HEK293T (cell line): ENCODE data around the gene PPM1H.

Experiments used
- BHLHE40 ChIP-seq: fragments of 450-650 bp; IDR thresholded peaks from 2 replicates; pipeline ENCODE4 v1.6.1; 2016; ENCODE audit warnings: mild to moderate bottlenecking, moderate library complexity, borderline replicate concordance
- CTBP1 ChIP-seq: fragments of 450-650 bp; IDR thresholded peaks from 2 replicates; pipeline ENCODE4 v1.6.1; 2016; ENCODE audit warnings: borderline replicate concordance
- ELF4 ChIP-seq: fragments of 450-650 bp; IDR thresholded peaks from 2 replicates; pipeline ENCODE4 v1.6.1; 2017; ENCODE audit warnings: antibody characterized with exemption
- FOXA1 ChIP-seq: fragments of 450-650 bp; IDR thresholded peaks from 2 replicates; pipeline ENCODE4 v1.6.1; 2016; ENCODE audit warnings: mild to moderate bottlenecking
- FOXK2 ChIP-seq: fragments of 450-650 bp; IDR thresholded peaks from 2 replicates; pipeline ENCODE4 v1.6.1; 2016; ENCODE audit warnings: mild to moderate bottlenecking
- FOXM1 ChIP-seq: fragments of 450-650 bp; IDR thresholded peaks from 2 replicates; pipeline ENCODE4 v1.6.1; 2017; ENCODE audit warnings: mild to moderate bottlenecking, borderline replicate concordance
- NFRKB ChIP-seq: fragments of 450-650 bp; IDR thresholded peaks from 2 replicates; pipeline ENCODE4 v1.6.1; 2016; ENCODE audit warnings: mild to moderate bottlenecking, moderate library complexity
- SP1 ChIP-seq: fragments of 450-650 bp; IDR thresholded peaks from 2 replicates; pipeline ENCODE4 v1.6.1; 2017
- SUZ12 ChIP-seq: fragments of 450-650 bp; IDR thresholded peaks from 2 replicates; pipeline ENCODE4 v1.6.1; 2016; ENCODE audit warnings: mild to moderate bottlenecking
- TARDBP ChIP-seq: fragments of 450-650 bp; IDR thresholded peaks from 2 replicates; pipeline ENCODE4 v1.6.1; 2016
- ZNF384 ChIP-seq: fragments of 450-650 bp; IDR thresholded peaks from 2 replicates; pipeline ENCODE4 v1.6.1; 2016
- TF ChIP-seq, protein P1 (sequence below): fragments of 450-650 bp; IDR thresholded peaks from 2 replicates; pipeline ENCODE4 v1.6.1; 2016

DNA sequence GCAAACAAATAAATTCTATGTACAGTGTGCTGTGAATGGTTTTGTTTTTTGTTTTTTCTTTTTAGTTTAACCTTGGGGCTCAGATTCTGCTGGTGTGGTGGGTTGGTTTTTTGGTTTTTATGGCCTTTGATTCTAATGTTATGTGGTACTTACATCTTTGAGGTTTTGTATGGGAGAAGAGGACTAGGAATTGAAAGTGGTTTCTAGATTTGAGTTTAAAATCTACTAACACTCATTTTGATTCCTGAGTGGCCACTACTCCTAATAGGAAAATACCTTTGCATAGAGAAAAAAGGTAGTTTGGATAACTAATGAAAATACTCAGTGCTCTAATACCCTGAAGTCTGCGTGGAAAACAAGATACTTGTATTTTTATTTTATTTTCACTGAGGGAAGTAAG is 330.6 kb downstream of the PPM1H start:
- no peak for TF ChIP-seq FOXM1
- TF ChIP-seq, protein P1, sequence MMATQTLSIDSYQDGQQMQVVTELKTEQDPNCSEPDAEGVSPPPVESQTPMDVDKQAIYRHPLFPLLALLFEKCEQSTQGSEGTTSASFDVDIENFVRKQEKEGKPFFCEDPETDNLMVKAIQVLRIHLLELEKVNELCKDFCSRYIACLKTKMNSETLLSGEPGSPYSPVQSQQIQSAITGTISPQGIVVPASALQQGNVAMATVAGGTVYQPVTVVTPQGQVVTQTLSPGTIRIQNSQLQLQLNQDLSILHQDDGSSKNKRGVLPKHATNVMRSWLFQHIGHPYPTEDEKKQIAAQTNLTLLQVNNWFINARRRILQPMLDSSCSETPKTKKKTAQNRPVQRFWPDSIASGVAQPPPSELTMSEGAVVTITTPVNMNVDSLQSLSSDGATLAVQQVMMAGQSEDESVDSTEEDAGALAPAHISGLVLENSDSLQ, result no peak
- TF ChIP-seq CTBP1, result no peak
- TF ChIP-seq ZNF384, result no peak
- no peak for TF ChIP-seq SP1
- no peak for TF ChIP-seq ELF4
- TF ChIP-seq FOXA1, result no peak
- TF ChIP-seq BHLHE40, result no peak
- no peak for TF ChIP-seq SUZ12
- TF ChIP-seq NFRKB, result no peak
- no peak for TF ChIP-seq TARDBP
- no peak for TF ChIP-seq FOXK2
